HepG2 (cell line): ENCODE data around the gene SLFN14. TPM values are rescaled to one million over a fixed set of nuclear protein-coding genes. Genes with fewer than 3 reads are reported as not detected.

Experiments
- HHEX ChIP-seq: IDR thresholded peaks from 2 replicates; pipeline ENCODE4 v1.6.1; 2016; ENCODE audit warnings: control low read depth
- HOXA9 ChIP-seq: sonication (generic); formaldehyde crosslinking; IDR thresholded peaks from 2 replicates; pipeline ENCODE4 v1.8.1; 2022; ENCODE audit warnings: missing genetic modification reagents, mild to moderate bottlenecking, moderate library complexity, borderline replicate concordance
- NFYC ChIP-seq: IDR thresholded peaks from 2 replicates; pipeline ENCODE4 v1.6.1; 2016; ENCODE audit warnings: missing genetic modification reagents, missing compliant biosample characterization
- ZFP36 ChIP-seq: fragments of 150-350 bp; IDR thresholded peaks from 2 replicates; pipeline ENCODE4 v1.6.1; 2018; ENCODE audit warnings: borderline replicate concordance, low read length, low read depth; ENCODE audit not compliant: partially characterized antibody
- ZNF232 ChIP-seq: sonication (generic); formaldehyde crosslinking; IDR thresholded peaks from 2 replicates; pipeline ENCODE4 v1.4.0; 2020; ENCODE audit warnings: missing genetic modification reagents, borderline replicate concordance
- ZNF367 ChIP-seq: sonication (generic); formaldehyde crosslinking; IDR thresholded peaks from 2 replicates; pipeline ENCODE4 v1.4.0; 2020; ENCODE audit warnings: missing genetic modification reagents, borderline replicate concordance
- ZNF724P ChIP-seq: sonication (generic); formaldehyde crosslinking; IDR thresholded peaks from 2 replicates; pipeline ENCODE4 v1.8.0; 2022; ENCODE audit warnings: missing genetic modification reagents, borderline replicate concordance
- polyA plus RNA-seq, 8 experiments: library from polyadenylated mRNA; depleted of rRNA in 3 of 8; stranded (reverse) in 7 of 8; unstranded in 1 of 8; fragments of >200 nt; fragmentation: Illumina TruSeq in 4 of 8; extraction: Trizol in 4 of 8; gene quantifications; 2 replicates each; pipeline versions ENCODE4 v1.2.1 to v1.2.3, GENCODE V29; 2011 to 2016; ENCODE audit warnings: low read depth in 4 of 8, missing spikeins in 1 of 8, mixed read lengths in 1 of 8; ENCODE audit not compliant: insufficient read depth in 1 of 8
- total RNA-seq, 5 experiments: library from RNA; depleted of rRNA; stranded (reverse); fragments of >200 nt; fragmentation: Illumina TruSeq; extraction: Trizol; gene quantifications; 2 replicates each; pipeline ENCODE4 v1.2.3, GENCODE V29; 2016; ENCODE audit warnings: low read depth in 1 of 5
- TF ChIP-seq, protein P1 (sequence below): sonication (generic); formaldehyde crosslinking; IDR thresholded peaks from 2 replicates; pipeline ENCODE4 v1.4.0; 2020; ENCODE audit warnings: missing genetic modification reagents, mild to moderate bottlenecking, borderline replicate concordance
- TF ChIP-seq, protein P2 (sequence below): sonication (generic); formaldehyde crosslinking; IDR thresholded peaks from 2 replicates; pipeline ENCODE4 v1.4.0; 2020; ENCODE audit warnings: low read depth, mild to moderate bottlenecking, missing genetic modification reagents
- TF ChIP-seq, protein P3 (sequence below): sonication (generic); formaldehyde crosslinking; IDR thresholded peaks from 2 replicates; pipeline ENCODE4 v1.4.0; 2020; ENCODE audit warnings: missing genetic modification reagents
- TF ChIP-seq, protein P4 (sequence below): IDR thresholded peaks from 2 replicates; pipeline ENCODE4 v1.6.1; 2016; ENCODE audit warnings: low read depth, missing genetic modification reagents, missing compliant biosample characterization
- TF ChIP-seq, protein P5 (sequence below): sonication (generic); formaldehyde crosslinking; IDR thresholded peaks from 2 replicates; pipeline ENCODE4 v1.5.1; 2020; ENCODE audit warnings: mild to moderate bottlenecking, missing genetic modification reagents, moderate library complexity

Gene SLFN14
- total and polyA plus RNA-seq, 2 of the 13 experiments (the other 11 are each of a cell fraction or from before 2014, with no cell fraction given): not detected

DNA sequence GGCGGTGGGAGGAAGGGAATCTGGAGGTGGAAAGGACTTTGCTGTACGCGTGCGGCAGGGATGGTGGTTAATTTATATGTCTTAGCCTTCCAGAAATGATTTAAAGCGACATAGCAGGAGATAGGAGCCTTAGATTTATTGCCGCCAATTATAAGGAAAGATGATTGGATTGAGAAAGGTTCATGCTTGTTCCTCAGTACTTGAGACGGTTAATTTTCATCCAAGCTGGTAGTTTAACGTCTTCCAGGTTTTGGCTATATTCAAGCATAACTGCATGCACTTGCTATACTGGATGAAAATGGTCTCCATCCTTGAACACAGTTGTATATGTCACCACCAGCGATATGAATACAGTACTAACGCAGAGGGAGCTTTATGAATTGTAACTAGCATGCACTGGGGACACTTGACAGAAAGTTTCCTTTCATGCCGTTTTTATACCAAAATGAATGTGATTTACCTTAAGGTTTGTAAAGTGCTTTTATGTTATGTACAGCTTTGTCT is 18.4 kb upstream of the SLFN14 start (continued):
- TF ChIP-seq, protein P1, sequence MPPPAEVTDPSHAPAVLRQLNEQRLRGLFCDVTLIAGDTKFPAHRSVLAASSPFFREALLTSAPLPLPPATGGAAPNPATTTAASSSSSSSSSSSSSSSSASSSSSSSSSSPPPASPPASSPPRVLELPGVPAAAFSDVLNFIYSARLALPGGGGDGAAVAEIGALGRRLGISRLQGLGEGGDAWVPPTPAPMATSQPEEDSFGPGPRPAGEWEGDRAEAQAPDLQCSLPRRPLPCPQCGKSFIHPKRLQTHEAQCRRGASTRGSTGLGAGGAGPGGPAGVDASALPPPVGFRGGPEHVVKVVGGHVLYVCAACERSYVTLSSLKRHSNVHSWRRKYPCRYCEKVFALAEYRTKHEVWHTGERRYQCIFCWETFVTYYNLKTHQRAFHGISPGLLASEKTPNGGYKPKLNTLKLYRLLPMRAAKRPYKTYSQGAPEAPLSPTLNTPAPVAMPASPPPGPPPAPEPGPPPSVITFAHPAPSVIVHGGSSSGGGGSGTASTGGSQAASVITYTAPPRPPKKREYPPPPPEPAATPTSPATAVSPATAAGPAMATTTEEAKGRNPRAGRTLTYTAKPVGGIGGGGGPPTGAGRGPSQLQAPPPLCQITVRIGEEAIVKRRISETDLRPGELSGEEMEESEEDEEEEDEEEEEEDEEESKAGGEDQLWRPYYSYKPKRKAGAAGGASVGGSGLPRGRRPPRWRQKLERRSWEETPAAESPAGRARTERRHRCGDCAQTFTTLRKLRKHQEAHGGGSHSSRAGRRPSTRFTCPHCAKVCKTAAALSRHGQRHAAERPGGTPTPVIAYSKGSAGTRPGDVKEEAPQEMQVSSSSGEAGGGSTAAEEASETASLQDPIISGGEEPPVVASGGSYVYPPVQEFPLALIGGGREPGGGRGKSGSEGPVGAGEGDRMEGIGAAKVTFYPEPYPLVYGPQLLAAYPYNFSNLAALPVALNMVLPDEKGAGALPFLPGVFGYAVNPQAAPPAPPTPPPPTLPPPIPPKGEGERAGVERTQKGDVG: no peak
- peak; percentile 2; the same call in 1 of the 2 replicates for TF ChIP-seq HOXA9
- TF ChIP-seq, protein P2, sequence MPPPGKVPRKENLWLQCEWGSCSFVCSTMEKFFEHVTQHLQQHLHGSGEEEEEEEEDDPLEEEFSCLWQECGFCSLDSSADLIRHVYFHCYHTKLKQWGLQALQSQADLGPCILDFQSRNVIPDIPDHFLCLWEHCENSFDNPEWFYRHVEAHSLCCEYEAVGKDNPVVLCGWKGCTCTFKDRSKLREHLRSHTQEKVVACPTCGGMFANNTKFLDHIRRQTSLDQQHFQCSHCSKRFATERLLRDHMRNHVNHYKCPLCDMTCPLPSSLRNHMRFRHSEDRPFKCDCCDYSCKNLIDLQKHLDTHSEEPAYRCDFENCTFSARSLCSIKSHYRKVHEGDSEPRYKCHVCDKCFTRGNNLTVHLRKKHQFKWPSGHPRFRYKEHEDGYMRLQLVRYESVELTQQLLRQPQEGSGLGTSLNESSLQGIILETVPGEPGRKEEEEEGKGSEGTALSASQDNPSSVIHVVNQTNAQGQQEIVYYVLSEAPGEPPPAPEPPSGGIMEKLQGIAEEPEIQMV (CRISPR knock-in tag): no peak
- no peak for TF ChIP-seq ZFP36
- TF ChIP-seq NFYC: no peak
- TF ChIP-seq, protein P3, sequence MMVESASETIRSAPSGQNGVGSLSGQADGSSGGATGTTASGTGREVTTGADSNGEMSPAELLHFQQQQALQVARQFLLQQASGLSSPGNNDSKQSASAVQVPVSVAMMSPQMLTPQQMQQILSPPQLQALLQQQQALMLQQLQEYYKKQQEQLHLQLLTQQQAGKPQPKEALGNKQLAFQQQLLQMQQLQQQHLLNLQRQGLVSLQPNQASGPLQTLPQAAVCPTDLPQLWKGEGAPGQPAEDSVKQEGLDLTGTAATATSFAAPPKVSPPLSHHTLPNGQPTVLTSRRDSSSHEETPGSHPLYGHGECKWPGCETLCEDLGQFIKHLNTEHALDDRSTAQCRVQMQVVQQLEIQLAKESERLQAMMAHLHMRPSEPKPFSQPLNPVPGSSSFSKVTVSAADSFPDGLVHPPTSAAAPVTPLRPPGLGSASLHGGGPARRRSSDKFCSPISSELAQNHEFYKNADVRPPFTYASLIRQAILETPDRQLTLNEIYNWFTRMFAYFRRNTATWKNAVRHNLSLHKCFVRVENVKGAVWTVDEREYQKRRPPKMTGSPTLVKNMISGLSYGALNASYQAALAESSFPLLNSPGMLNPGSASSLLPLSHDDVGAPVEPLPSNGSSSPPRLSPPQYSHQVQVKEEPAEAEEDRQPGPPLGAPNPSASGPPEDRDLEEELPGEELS: no peak
- TF ChIP-seq ZNF232 (CRISPR knock-in tag): 0 out of 2 replicates have a peak, but pooled peaks have one; percentile 7
- no peak for TF ChIP-seq ZNF367
- TF ChIP-seq, protein P4, sequence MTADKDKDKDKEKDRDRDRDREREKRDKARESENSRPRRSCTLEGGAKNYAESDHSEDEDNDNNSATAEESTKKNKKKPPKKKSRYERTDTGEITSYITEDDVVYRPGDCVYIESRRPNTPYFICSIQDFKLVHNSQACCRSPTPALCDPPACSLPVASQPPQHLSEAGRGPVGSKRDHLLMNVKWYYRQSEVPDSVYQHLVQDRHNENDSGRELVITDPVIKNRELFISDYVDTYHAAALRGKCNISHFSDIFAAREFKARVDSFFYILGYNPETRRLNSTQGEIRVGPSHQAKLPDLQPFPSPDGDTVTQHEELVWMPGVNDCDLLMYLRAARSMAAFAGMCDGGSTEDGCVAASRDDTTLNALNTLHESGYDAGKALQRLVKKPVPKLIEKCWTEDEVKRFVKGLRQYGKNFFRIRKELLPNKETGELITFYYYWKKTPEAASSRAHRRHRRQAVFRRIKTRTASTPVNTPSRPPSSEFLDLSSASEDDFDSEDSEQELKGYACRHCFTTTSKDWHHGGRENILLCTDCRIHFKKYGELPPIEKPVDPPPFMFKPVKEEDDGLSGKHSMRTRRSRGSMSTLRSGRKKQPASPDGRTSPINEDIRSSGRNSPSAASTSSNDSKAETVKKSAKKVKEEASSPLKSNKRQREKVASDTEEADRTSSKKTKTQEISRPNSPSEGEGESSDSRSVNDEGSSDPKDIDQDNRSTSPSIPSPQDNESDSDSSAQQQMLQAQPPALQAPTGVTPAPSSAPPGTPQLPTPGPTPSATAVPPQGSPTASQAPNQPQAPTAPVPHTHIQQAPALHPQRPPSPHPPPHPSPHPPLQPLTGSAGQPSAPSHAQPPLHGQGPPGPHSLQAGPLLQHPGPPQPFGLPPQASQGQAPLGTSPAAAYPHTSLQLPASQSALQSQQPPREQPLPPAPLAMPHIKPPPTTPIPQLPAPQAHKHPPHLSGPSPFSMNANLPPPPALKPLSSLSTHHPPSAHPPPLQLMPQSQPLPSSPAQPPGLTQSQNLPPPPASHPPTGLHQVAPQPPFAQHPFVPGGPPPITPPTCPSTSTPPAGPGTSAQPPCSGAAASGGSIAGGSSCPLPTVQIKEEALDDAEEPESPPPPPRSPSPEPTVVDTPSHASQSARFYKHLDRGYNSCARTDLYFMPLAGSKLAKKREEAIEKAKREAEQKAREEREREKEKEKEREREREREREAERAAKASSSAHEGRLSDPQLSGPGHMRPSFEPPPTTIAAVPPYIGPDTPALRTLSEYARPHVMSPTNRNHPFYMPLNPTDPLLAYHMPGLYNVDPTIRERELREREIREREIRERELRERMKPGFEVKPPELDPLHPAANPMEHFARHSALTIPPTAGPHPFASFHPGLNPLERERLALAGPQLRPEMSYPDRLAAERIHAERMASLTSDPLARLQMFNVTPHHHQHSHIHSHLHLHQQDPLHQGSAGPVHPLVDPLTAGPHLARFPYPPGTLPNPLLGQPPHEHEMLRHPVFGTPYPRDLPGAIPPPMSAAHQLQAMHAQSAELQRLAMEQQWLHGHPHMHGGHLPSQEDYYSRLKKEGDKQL: no peak
- no peak for TF ChIP-seq ZNF724P
- TF ChIP-seq HHEX (CRISPR knock-in tag): no peak
- TF ChIP-seq, protein P5, sequence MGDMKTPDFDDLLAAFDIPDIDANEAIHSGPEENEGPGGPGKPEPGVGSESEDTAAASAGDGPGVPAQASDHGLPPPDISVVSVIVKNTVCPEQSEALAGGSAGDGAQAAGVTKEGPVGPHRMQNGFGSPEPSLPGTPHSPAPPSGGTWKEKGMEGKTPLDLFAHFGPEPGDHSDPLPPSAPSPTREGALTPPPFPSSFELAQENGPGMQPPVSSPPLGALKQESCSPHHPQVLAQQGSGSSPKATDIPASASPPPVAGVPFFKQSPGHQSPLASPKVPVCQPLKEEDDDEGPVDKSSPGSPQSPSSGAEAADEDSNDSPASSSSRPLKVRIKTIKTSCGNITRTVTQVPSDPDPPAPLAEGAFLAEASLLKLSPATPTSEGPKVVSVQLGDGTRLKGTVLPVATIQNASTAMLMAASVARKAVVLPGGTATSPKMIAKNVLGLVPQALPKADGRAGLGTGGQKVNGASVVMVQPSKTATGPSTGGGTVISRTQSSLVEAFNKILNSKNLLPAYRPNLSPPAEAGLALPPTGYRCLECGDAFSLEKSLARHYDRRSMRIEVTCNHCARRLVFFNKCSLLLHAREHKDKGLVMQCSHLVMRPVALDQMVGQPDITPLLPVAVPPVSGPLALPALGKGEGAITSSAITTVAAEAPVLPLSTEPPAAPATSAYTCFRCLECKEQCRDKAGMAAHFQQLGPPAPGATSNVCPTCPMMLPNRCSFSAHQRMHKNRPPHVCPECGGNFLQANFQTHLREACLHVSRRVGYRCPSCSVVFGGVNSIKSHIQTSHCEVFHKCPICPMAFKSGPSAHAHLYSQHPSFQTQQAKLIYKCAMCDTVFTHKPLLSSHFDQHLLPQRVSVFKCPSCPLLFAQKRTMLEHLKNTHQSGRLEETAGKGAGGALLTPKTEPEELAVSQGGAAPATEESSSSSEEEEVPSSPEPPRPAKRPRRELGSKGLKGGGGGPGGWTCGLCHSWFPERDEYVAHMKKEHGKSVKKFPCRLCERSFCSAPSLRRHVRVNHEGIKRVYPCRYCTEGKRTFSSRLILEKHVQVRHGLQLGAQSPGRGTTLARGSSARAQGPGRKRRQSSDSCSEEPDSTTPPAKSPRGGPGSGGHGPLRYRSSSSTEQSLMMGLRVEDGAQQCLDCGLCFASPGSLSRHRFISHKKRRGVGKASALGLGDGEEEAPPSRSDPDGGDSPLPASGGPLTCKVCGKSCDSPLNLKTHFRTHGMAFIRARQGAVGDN (CRISPR knock-in tag): 0 out of 2 replicates have a peak, but pooled peaks have one; percentile 27
